Karpas-422 (cell line): ENCODE results near the gene RAB1B. TPM values are rescaled to one million over a fixed set of nuclear protein-coding genes. Genes with fewer than 3 reads are reported as not detected.
A peak's percentile ranks its signal among the peaks of the same experiment; 100 is the strongest.

ENCODE experiments used
- DNase-seq: peaks from one replicate; pipeline ENCODE4 v3.0.0-alpha.2; 2015
- H2AFZ ChIP-seq: fragments of 200-600 bp; sonication (generic); 2 replicates; pipeline ENCODE4 v1.6.1; 2014; ENCODE audit warnings: antibody characterized with exemption, low read length, mixed read lengths
- H3K27ac ChIP-seq: fragments of 200-600 bp; sonication (generic); 2 replicates; pipeline ENCODE4 v1.5.1; 2014; ENCODE audit warnings: mild to moderate bottlenecking, low read length, moderate library complexity
- H3K27me3 ChIP-seq: fragments of 200-600 bp; sonication (generic); 2 replicates; pipeline ENCODE4 v1.6.1; 2014; ENCODE audit warnings: low read length, mixed read lengths
- H3K36me3 ChIP-seq: fragments of 200-600 bp; sonication (generic); 2 replicates; pipeline ENCODE4 v1.6.1; 2014; ENCODE audit warnings: low read length, mixed read lengths; ENCODE audit not compliant: insufficient read depth
- H3K4me1 ChIP-seq: fragments of 200-600 bp; sonication (generic); 2 replicates; pipeline ENCODE4 v1.6.1; 2014; ENCODE audit warnings: mild to moderate bottlenecking, low read length, mixed read lengths
- H3K4me2 ChIP-seq: fragments of 200-600 bp; sonication (generic); 2 replicates; pipeline ENCODE4 v1.6.1; 2014; ENCODE audit warnings: low read length, low read depth, mild to moderate bottlenecking; ENCODE audit not compliant: poor library complexity, severe bottlenecking
- H3K4me3 ChIP-seq: fragments of 200-600 bp; sonication (generic); 2 replicates; pipeline ENCODE4 v1.5.1; 2014; ENCODE audit warnings: mild to moderate bottlenecking, antibody characterized with exemption, low read length, mixed read lengths
- H3K79me2 ChIP-seq: fragments of 200-600 bp; sonication (generic); 2 replicates; pipeline ENCODE4 v1.6.1; 2014; ENCODE audit warnings: mild to moderate bottlenecking, low read length, mixed read lengths
- H3K9ac ChIP-seq: fragments of 200-600 bp; sonication (generic); 2 replicates; pipeline ENCODE4 v1.6.0; 2014; ENCODE audit warnings: low read length
- H3K9me2 ChIP-seq: fragments of 200-600 bp; sonication (generic), shearing (Covaris generic); replicated peaks from 2 replicates; pipeline ENCODE4 v1.6.0; 2014; ENCODE audit warnings: mild to moderate bottlenecking, low read length, moderate library complexity; ENCODE audit not compliant: insufficient read depth
- H3K9me3 ChIP-seq: fragments of 300-700, 200-600 bp; sonication (generic); 2 replicates; pipeline ENCODE4 v1.6.1; 2014; ENCODE audit warnings: low read length, mixed read lengths
- H4K20me1 ChIP-seq: fragments of 200-600 bp; sonication (generic); 2 replicates; pipeline ENCODE4 v1.6.1; 2014; ENCODE audit warnings: mild to moderate bottlenecking, antibody characterized with exemption, low read length, low read depth; ENCODE audit not compliant: insufficient read depth
- total RNA-seq: library from RNA; depleted of rRNA; stranded (reverse); fragments of >200 nt; shearing (Covaris generic); gene quantifications from 2 replicates; pipeline ENCODE4 v1.2.3, GENCODE V29; 2014; ENCODE audit warnings: low replicate concordance

RAB1B gene
- total RNA-seq, 1 experiment from 2014 or later: 56.2 TPM

DNA sequence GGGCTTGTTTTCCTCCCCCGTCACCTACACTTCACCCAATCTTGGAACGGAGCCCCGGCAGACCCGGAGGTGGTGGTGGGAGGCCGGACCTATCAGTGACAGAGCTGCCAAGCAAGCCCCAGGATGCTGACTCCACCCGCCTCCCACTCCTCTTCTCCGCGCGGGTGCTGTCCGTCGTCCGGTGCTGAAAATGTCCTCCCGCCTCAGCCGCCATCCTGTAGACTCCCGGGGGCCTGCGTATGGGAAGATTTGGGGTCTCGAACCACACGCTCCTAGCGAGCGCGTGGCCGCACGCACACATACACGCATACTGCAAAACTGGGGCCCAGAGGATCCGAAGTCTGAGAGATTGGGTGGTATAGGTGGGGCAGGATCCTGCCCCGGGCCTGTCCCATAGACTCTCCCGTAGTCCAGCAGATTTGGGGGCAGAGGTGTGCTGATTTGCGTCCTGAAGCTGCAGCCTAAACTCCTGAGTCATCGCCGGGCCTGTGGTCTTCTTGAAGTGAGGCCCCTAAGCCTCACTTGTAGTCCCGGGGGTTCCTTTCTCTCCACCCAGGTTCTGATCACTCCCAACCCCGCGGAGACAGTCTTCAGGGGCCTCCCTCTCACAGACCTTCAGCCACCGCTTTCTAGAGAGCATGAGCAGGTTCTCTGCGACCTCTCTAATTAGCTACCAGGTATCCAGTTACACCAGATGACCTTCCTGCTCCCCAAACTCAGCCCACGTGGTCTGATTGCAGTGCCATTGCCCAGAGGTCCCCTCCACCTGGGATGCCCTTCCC, 21.3 kb downstream of the RAB1B start:
- 0 out of 2 replicates have a peak overlapping the region, but pooled peaks have one; percentile 72 for H2AFZ ChIP-seq
- peak overlapping the region; percentile 79 for H3K9ac ChIP-seq
- no peaks in the 10 kb centered on the region for H3K9me3 ChIP-seq
- peaks cover 26% of the 10 kb centered on the region for H3K4me1 ChIP-seq
- H3K27me3 ChIP-seq: no peaks in the 10 kb centered on the region
- 0 out of 2 replicates have a peak, but pooled peaks cover 4% of the 10 kb centered on the region for H3K36me3 ChIP-seq
- no peaks in the 10 kb centered on the region for H3K9me2 ChIP-seq
- peak; percentile 89 for DNase-seq
- H3K79me2 ChIP-seq: peaks cover 20% of the 10 kb centered on the region
- H3K27ac ChIP-seq: no peak overlapping the region
- H3K4me2 ChIP-seq: peak overlapping the region; percentile 94
- peak overlapping the region; percentile 80 for H3K4me3 ChIP-seq
- H4K20me1 ChIP-seq: 0 out of 2 replicates have a peak, but pooled peaks cover 4% of the 10 kb centered on the region

DNA sequence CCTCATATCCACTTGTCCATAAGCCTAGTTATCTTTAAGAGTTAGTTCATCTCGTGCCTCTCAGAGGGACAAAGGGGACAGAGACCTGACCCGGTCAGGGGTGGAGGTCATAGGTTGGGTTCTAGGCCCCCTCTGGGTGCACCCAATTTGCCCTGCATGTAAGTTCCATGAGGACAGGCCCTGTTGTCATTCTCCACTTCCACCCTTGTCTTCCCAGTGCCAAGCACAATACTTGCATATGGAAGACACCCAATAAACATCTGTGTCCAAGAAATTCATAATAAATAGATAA, 21.8 kb downstream of the RAB1B start:
- Histone ChIP-seq H3K9me2 (no peaks in the 10 kb centered on the region), H3K9me3 (no peaks in the 10 kb centered on the region), H3K27ac (no peak overlapping the region), H3K79me2 (peaks cover 20% of the 10 kb centered on the region), H3K9ac (peak overlapping the region; percentile 79), H3K4me2 (peak overlapping the region; percentile 94), H4K20me1 (0 out of 2 replicates have a peak, but pooled peaks cover 4% of the 10 kb centered on the region), H3K27me3 (no peaks in the 10 kb centered on the region), H2AFZ (no peak overlapping the region), H3K4me1 (peaks cover 26% of the 10 kb centered on the region), H3K4me3 (peak overlapping the region; percentile 80), H3K36me3 (0 out of 2 replicates have a peak, but pooled peaks cover 1% of the 10 kb centered on the region)
- DNase-seq: no peak

DNA sequence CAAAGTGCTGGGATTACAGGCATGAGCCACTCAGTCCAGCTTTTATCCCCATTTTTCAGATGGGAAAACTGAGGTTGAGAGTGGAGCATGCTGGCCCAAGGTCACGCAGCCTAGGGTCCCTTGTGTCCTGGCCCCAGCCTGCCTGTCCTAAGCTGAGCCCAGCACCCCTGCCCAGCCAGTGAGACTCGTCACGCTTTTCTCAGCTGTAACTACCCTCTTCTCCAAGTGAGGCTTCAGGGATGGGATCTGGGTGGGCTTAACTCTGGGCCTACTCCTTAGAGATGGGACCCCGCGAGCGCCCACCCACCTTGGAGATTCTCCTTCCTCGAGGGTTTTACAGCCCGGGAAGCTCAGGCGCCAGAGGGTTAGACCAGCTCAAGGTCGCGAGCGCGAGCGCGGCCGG, 22.9 kb downstream of the RAB1B start:
- no peak for DNase-seq
- no peak overlapping the region for H3K4me3 ChIP-seq

DNA sequence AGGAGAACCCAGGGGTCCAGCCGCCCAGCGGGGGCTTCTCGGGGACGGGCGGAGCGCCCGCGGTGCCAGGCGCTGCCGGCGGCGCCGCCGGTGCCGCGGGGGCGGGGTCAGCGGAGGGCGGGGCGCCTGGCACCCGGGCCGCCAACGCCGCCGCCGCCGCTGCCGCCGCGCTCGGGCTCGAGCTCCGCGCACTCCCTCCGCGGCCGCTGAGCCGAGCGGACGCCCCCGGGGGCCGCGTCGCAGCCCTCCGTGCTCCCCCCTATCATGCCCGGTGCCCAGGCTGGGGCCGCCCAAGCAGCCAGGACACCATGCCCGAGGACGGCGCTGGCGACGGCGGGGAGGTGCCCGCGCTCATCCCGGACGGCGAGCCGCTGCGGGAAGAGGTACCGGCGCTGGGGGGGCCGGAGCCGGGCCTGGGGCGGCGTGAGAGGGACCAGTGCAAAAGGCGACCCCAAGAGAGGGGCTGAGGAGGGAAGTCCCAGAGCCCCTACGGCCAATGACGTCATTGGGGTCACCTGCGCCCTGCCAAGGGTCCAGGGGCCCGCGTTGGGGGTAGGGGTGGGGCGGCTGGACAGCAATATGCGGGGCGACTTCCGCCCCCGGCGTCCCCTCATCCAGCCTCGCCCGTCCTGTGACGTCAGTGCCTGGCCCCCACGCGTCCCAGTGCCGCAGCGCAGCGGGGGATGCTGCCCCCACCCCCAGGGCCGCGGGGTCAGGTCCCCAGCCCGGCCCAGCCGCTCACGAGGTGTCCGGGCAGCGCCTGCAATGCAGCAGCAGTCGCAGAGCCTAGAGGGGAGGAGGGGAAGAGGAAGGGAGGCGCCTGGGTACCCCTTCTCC, 23.5 kb downstream of the RAB1B start, which contains the start of gene TMEM151A:
TMEM151A (plus strand) TSS at position 189 of the 837 bp plus-strand sequence; CDS start at position 309, 120 bp downstream.
- H3K4me2 ChIP-seq: no peak within 1 kb of the TSS
- no peak within 1 kb of the TSS for H3K4me3 ChIP-seq
- H3K27me3 ChIP-seq: no peaks in the 10 kb centered on the region
- H3K27ac ChIP-seq: no peak within 1 kb of the TSS
- peaks cover 26% of the 10 kb centered on the region for H3K4me1 ChIP-seq
- no peak within 1 kb of the TSS for H3K9ac ChIP-seq
- H4K20me1 ChIP-seq: 0 out of 2 replicates have a peak, but pooled peaks cover 4% of the 10 kb centered on the region
- no peaks in the 10 kb centered on the region for H3K9me2 ChIP-seq
- DNase-seq: no peak
- H3K79me2 ChIP-seq: peaks cover 15% of the 10 kb centered on the region
- H3K36me3 ChIP-seq: no peaks in the 10 kb centered on the region
- H2AFZ ChIP-seq: no peak within 1 kb of the TSS
- no peaks in the 10 kb centered on the region for H3K9me3 ChIP-seq

More for the DNA sequence above, 22.9 kb downstream of the RAB1B start:
- Histone ChIP-seq H3K9ac (no peak overlapping the region), H4K20me1 (0 out of 2 replicates have a peak, but pooled peaks cover 4% of the 10 kb centered on the region), H3K79me2 (peaks cover 15% of the 10 kb centered on the region), H3K36me3 (no peaks in the 10 kb centered on the region), H3K27ac (no peak overlapping the region), H3K9me3 (no peaks in the 10 kb centered on the region), H3K27me3 (no peaks in the 10 kb centered on the region), H3K9me2 (no peaks in the 10 kb centered on the region), H3K4me1 (peaks cover 26% of the 10 kb centered on the region), H2AFZ (no peak overlapping the region), H3K4me2 (no peak overlapping the region)

DNA sequence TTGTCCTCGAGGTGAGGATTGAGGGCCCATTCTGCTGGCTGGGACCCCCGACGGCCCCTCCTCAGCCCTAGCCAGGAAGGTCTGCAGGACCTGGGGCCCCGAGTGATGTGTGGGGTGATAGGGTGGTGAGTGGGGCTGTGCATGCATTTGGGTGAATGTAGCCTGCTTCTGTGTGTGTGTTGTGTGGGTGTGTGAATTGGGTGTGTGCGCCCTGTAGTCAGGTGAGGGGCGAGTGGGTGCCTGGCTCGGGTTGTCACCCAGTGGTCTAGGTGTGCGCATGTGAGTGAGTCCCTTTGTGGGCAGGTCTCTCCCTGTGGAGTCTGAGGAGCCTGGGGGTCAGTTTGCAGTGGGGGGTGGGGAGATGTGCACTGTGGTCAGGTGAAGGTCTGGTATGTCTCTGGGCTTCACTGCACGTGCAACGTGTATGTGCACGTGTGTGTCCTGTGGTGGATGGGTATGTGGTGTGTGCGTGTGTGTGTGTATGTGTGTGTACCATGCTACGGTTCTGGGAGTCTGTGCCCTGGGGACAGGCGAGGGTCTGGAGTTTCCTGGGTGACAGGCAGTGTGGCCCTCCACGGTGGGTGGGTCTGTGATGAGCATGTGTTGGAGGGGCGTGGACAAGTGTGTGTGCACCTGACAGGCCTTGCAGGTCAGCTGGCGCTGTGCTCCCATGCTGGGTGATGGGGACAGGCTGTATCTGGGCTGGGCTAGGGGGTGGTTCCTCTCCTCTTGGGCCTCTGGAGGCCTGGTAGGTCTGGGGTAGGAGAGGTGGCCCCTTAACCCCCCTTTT, 24.3 kb downstream of the RAB1B start:
- Histone ChIP-seq H3K36me3 (no peaks in the 10 kb centered on the region), H3K79me2 (peaks cover 10% of the 10 kb centered on the region), H3K27me3 (no peaks in the 10 kb centered on the region), H3K4me2 (no peak overlapping the region), H4K20me1 (0 out of 2 replicates have a peak, but pooled peaks cover 3% of the 10 kb centered on the region), H3K9me3 (no peaks in the 10 kb centered on the region), H3K4me1 (peaks cover 18% of the 10 kb centered on the region), H3K9me2 (no peaks in the 10 kb centered on the region), H2AFZ (no peak overlapping the region), H3K27ac (no peak overlapping the region), H3K4me3 (no peak overlapping the region), H3K9ac (no peak overlapping the region)
- DNase-seq: no peak

DNA sequence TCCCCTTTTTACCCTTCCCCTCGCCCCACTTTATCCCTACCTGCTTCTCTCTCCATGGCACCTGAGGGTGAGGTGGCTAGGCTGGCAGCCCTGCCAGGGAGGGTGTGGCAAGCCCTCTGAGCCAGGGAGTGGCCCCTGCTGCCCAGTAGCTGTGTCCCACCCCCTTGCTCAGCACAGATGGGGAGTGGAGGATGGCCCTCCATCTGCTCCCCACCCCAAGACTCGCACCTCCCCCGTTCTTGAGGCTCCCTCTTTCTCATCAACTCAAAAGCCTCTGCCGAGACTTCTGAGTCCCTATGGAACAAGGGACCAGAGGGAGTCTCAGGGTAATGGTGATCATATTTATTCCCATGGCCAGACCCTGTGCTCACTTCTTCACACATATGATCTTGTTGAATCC, 24.9 kb downstream of the RAB1B start:
- Histone ChIP-seq H3K36me3 (no peaks in the 10 kb centered on the region), H2AFZ (no peak overlapping the region), H3K9me3 (no peaks in the 10 kb centered on the region), H4K20me1 (no peaks in the 10 kb centered on the region), H3K27ac (no peak overlapping the region), H3K9ac (no peak overlapping the region), H3K9me2 (no peaks in the 10 kb centered on the region), H3K79me2 (peaks cover 4% of the 10 kb centered on the region), H3K4me2 (no peak overlapping the region), H3K4me1 (peaks cover 11% of the 10 kb centered on the region), H3K27me3 (no peaks in the 10 kb centered on the region), H3K4me3 (no peak overlapping the region)
- no peak for DNase-seq

DNA sequence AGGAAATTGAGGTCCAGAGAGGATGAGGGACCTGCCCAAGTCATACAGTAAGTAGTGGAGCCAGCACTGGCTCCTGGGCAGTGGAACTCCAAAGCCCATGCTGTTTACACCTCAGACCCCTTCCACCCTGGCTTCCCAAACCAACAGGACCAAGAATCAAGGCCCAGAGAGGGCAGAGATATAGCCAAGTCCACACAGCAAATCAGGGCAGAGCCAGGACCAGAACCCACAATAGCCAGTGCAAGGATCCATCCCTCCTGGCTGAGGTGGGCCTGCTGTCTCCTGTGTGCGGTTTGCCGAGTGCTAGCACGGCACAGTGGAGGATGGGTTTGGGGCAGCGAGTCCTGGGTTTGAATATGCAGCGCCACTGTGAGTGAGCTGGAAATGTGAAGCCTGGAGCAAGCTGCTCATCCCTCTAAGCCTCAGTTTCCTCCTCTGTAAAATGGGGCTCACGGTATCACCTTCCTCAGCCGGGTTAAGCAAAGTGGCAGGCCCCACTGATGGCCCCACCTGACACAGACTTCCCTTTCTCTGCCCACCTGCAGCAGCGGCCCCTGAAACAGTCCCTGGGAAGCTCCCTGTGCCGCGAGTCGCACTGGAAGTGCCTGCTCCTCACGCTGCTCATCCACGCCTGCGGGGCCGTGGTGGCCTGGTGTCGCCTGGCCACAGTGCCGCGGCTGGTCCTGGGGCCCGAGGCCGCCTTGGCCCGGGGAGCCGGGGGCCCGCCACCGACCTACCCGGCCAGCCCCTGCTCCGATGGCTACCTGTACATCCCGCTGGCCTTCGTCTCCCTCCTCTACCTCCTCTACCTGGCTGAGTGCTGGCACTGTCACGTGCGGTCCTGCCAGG, 25.6 kb downstream of the RAB1B start:
- peaks cover 11% of the 10 kb centered on the region for H3K4me1 ChIP-seq
- H3K27me3 ChIP-seq: no peaks in the 10 kb centered on the region
- no peak for DNase-seq
- no peak overlapping the region for H2AFZ ChIP-seq
- H3K4me2 ChIP-seq: no peak overlapping the region
- H3K4me3 ChIP-seq: no peak overlapping the region
- no peak overlapping the region for H3K27ac ChIP-seq
- H3K79me2 ChIP-seq: no peaks in the 10 kb centered on the region
- no peaks in the 10 kb centered on the region for H4K20me1 ChIP-seq
- H3K36me3 ChIP-seq: no peaks in the 10 kb centered on the region
- no peaks in the 10 kb centered on the region for H3K9me2 ChIP-seq
- no peak overlapping the region for H3K9ac ChIP-seq
- no peaks in the 10 kb centered on the region for H3K9me3 ChIP-seq
